Thyroid gland (tissue), 4 donors: ENCODE results near the gene SLC35F1. TPM values are rescaled to one million over a fixed set of nuclear protein-coding genes. Genes with fewer than 3 reads are reported as not detected.
"Not testable (repeated sequence)": the region's sequence is repeated elsewhere in the genome, so short reads cannot be mapped to it uniquely, and the experiment has no call there.

Source experiments
- DNase-seq, 2 donors: peaks; one replicate each; pipeline ENCODE4 v3.0.0-alpha.2; 2019
- H3K27ac ChIP-seq, 3 donors: fragments of 200-600 bp; sonication (generic); 1 replicate in 2 of 3; 2 replicates in 1 of 3; pipeline ENCODE4 v1.5.1; 2016 to 2019; ENCODE audit warnings: mild to moderate bottlenecking in 1 of 3, moderate library complexity in 1 of 3
- H3K27me3 ChIP-seq: fragments of 200-600 bp; sonication (generic); one replicate; pipeline ENCODE4 v1.5.1; 2019
- H3K36me3 ChIP-seq, 2 donors: fragments of 200-600 bp; sonication (generic); one replicate each; pipeline ENCODE4 v1.5.1; 2016 to 2019
- H3K4me1 ChIP-seq, 2 donors: fragments of 200-600 bp; sonication (generic); one replicate each; pipeline ENCODE4 v1.5.1; 2017 to 2019
- H3K4me3 ChIP-seq, 3 donors: fragments of 200-600 bp; sonication (generic); replicated peaks in 1 of 3; 1 replicate in 2 of 3; 2 replicates in 1 of 3; pipeline ENCODE4 v1.5.1; 2016; ENCODE audit warnings: mild to moderate bottlenecking in 1 of 3
- H3K9me3 ChIP-seq: fragments of 200-600 bp; sonication (generic); one replicate; pipeline ENCODE4 v1.5.1; 2017
- CTCF ChIP-seq, 6 experiments: fragments of 200-600 bp in 3 of 6; fragments of 450-650 bp in 3 of 6; sonication (generic) in 3 of 6; IDR thresholded peaks; one replicate each; pipeline ENCODE4 v1.5.1; 2016 to 2019; ENCODE audit warnings: antibody characterized with exemption in 6 of 6, mild to moderate bottlenecking in 2 of 6, inconsistent platforms in 1 of 6, moderate library complexity in 1 of 6
- POLR2A ChIP-seq, 2 donors: fragments of 450-650 bp; IDR thresholded peaks; one replicate each; pipeline ENCODE4 v1.6.1; 2017; ENCODE audit warnings: antibody characterized with exemption in 2 of 2, mild to moderate bottlenecking in 2 of 2, moderate library complexity in 1 of 2
- WGBS, 2 donors: methylation state at CpG; one replicate each; pipeline ENCODE4 v1.1.5; 2017; 5-methylcytosine and 5-hydroxymethylcytosine counted together
- intact Hi-C: fragments of 100-400 bp; cut with DNase I; formaldehyde crosslinking; loops from one replicate; pipeline ENCODE4 v1.15.1; 2023
- total RNA-seq, 4 donors: library from RNA; depleted of rRNA; stranded (reverse); fragments of >200 nt; gene quantifications; one replicate each; pipeline ENCODE4 v1.2.3, GENCODE V29; 2016

The SLC35F1 gene
- total RNA-seq, 4 donors from 2014 or later, result 0.54 to 5.5 (median 1.4) TPM

- H3K27ac ChIP-seq, result no peak overlapping the region
- intact Hi-C loops, result no loop called here
- TF ChIP-seq CTCF (IDR thresholded peaks at IDR 0.05) (no peak), POLR2A (IDR thresholded peaks at IDR 0.05) (no peak)
Measured at GRCh38 chr6:117961301-117961700, 54.2 kb downstream of the SLC35F1 start.

GRCh38 chr6:117965763-117966162 is 58.7 kb downstream of the SLC35F1 start:
- 78 to 79% methylated on average over 7 of the region's 7 CpGs for WGBS, 2 donors

More at GRCh38 chr6:117961301-117961700, 54.2 kb downstream of the SLC35F1 start:
- Histone ChIP-seq H3K9me3 (no peaks in the 10 kb centered on the region), H3K4me1 (no peaks in the 10 kb centered on the region), H3K27me3 (no peaks in the 10 kb centered on the region), H3K4me3 (no peak overlapping the region), H3K36me3 (no peaks in the 10 kb centered on the region)
- WGBS, 2 donors, result 81 to 83% methylated on average over 3 of the region's 3 CpGs
- no peak for DNase-seq

GRCh38 chr6:117971637-117972036 is 64.6 kb downstream of the SLC35F1 start:
- H3K27me3 ChIP-seq, result no peaks in the 10 kb centered on the region
- H3K27ac ChIP-seq, result no peak overlapping the region
- no peaks in the 10 kb centered on the region for H3K36me3 ChIP-seq
- no peaks in the 10 kb centered on the region for H3K4me1 ChIP-seq
- no peak for DNase-seq
- H3K9me3 ChIP-seq, result no peaks in the 10 kb centered on the region
- intact Hi-C loops, result no loop called here
- no peak for TF ChIP-seq POLR2A (IDR thresholded peaks at IDR 0.05)
- TF ChIP-seq CTCF (IDR thresholded peaks at IDR 0.05), result no peak
- H3K4me3 ChIP-seq, result no peak overlapping the region

More at GRCh38 chr6:117965763-117966162, 58.7 kb downstream of the SLC35F1 start:
- H3K36me3 ChIP-seq, H3K4me3 ChIP-seq, H3K9me3 ChIP-seq, intact Hi-C loops, DNase-seq, H3K4me1 ChIP-seq, H3K27ac ChIP-seq, H3K27me3 ChIP-seq: not testable (repeated sequence)

GRCh38 chr6:117974914-117975627 is 68.0 kb downstream of the SLC35F1 start:
- Histone ChIP-seq H3K36me3 (no peaks in the 10 kb centered on the region), H3K9me3 (no peaks in the 10 kb centered on the region), H3K4me1 (no peaks in the 10 kb centered on the region), H3K4me3 (no peak overlapping the region), H3K27me3 (no peaks in the 10 kb centered on the region), H3K27ac (no peak overlapping the region)
- WGBS, 2 donors, result 82 to 95% methylated on average over 1 of the region's 1 CpG
- DNase-seq, result no peak
- intact Hi-C loops, result no loop called here
- TF ChIP-seq POLR2A (IDR thresholded peaks at IDR 0.05), result no peak
- no peak for TF ChIP-seq CTCF (IDR thresholded peaks at IDR 0.05)

GRCh38 chr6:117976030-117976651 is 69.1 kb downstream of the SLC35F1 start:
- peak in 5 of 6 experiments; percentile 24 to 66 (median 60) for TF ChIP-seq CTCF (IDR thresholded peaks at IDR 0.05)
- TF ChIP-seq POLR2A (IDR thresholded peaks at IDR 0.05), result no peak
- Histone ChIP-seq H3K27me3 (no peaks in the 10 kb centered on the region), H3K27ac (no peak overlapping the region), H3K4me1 (no peaks in the 10 kb centered on the region), H3K4me3 (no peak overlapping the region), H3K9me3 (no peaks in the 10 kb centered on the region), H3K36me3 (no peaks in the 10 kb centered on the region)
- WGBS, 2 donors, result 12 to 16% methylated on average over 2 of the region's 2 CpGs
- intact Hi-C loops, result no loop called here
- no peak for DNase-seq
